GM21825 (cell line): ENCODE measurements around the gene LHX2.

ENCODE experiments used
- ATAC-seq: cut with Tn5 transposase; IDR thresholded peaks from one replicate; pipeline ENCODE4 v1.9.1; 2021; ENCODE audit warnings: mild to moderate bottlenecking, moderate library complexity; ENCODE audit not compliant: unreplicated experiment

LHX2 gene

DNA sequence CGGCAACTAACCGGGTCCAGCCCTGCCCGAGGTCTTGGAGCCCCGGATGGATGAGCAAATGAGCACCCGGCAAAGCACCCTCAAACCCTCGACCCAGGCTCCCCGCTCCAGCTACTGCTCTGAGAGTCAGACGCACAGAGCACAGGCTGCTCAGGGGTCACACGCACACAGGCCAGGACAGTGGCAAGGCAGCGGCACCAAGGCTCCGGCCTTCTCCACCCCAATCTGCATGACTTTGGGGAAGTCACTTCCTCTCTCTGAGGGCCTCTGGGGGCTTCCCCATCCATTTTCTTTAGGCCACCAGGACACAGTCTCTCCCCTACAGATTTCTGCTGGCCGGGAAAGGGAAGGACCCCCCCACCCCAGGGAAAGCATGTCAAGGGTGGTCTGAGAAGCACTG, 18.0 kb downstream of the LHX2 start:
- ATAC-seq = no peak

GRCh38 chr9:124030969-124031451, 19.4 kb downstream of the LHX2 start:
- no peak for ATAC-seq

DNA sequence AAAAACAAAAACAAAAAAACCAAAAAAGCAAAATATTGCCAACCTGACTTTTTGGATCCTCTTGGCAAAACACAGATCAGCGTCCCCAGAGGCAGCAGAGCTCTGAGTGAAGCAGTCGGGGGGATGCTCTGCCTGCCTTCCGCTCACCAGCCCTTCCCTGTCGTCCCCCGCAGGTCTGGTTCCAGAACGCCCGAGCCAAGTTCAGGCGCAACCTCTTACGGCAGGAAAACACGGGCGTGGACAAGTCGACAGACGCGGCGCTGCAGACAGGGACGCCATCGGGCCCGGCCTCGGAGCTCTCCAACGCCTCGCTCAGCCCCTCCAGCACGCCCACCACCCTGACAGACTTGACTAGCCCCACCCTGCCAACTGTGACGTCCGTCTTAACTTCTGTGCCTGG, 20.7 kb downstream of the LHX2 start:
- no peak for ATAC-seq

GRCh38 chr9:124033348-124033747, 21.8 kb downstream of the LHX2 start:
- no peak for ATAC-seq

DNA sequence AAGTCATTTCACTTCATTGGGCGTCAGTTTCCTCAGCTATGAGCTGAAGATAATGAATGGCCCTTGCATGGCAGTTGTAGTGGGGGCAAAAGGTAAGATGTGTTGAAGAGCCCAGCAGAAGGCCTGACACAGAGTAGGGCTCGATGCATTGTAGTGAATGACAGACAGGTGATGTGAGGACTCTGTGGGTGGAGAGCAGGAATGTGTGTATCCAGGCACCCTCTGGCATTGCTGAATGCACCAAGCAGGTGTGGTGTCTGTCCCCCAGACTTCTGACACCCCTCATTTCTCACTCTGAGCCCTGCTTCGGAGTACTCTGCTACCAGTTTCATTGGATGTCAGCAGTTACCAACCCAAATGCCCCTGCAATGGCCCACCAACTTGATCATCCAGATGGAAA, 22.4 kb downstream of the LHX2 start:
- no peak for ATAC-seq

DNA sequence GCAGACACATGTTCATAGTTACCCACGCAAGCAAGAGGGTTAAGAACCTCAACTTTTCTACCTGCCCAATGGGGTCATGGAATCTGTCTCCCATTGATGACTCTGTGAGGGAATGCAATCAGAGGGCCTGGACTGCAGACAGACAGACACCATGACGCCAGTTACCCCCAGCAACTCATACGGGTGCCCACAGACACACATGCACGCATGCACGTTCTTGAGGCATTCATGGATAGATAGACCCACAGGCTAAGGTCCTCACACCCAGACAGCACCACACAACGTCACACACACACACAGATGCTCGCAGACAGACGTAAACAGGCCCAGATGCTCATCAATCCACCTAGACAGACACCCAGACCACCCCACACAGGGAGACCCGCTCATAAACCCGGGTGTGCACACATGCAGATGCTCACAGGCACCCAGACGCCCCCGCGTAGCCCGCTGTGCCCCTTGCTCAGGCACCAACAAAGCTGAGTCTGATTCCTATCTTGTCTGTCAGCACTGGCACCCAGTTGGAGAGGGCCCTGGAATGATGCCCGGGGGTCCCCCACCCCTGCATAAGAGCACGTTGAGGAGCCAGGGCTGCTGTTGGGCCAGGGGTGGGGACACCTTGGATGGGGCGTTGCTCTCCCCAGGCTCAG, 23.6 kb downstream of the LHX2 start:
- ATAC-seq = no peak

DNA sequence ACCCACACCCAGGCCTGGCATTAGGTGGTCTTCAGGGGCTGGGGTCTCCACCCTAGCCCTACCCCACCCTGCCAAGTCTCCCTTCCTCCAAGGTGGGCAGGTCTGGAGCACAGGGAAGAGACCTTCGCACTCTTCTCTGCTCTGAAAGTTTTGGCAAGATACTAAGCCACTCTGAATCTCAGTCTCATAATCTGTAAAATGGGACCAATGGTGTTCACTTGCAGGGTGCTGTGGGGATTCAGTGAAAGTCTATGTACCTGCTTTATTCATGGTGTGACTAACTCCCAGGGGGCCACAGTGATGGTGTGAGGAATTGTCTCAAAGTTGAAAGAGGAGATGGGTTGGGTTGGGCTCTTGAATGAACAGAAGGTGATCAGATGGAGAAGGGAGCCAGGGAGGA, 25.0 kb downstream of the LHX2 start:
- ATAC-seq = no peak

- no peak for ATAC-seq
Measured at GRCh38 chr9:124037790-124038189, 26.2 kb downstream of the LHX2 start.

DNA sequence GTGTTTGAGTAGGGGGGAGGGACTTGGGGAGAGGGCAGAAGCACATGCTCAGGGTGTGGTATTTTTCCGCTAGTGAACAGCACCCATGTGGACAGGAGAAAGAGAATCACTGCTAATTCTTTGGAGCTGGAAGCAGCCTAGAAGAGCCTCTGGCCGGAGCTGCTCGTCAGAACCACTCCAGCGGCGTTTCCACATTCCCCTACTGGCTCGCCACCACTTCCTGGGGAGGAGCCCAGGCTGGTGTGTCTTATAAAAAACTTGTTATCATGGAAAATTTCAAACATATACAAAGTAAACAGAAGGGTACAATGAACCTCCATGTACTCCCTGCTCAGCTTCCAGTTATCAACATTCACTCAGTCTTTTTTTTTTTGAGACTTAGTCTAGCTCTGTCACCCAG, 26.7 kb downstream of the LHX2 start:
- no peak for ATAC-seq

DNA sequence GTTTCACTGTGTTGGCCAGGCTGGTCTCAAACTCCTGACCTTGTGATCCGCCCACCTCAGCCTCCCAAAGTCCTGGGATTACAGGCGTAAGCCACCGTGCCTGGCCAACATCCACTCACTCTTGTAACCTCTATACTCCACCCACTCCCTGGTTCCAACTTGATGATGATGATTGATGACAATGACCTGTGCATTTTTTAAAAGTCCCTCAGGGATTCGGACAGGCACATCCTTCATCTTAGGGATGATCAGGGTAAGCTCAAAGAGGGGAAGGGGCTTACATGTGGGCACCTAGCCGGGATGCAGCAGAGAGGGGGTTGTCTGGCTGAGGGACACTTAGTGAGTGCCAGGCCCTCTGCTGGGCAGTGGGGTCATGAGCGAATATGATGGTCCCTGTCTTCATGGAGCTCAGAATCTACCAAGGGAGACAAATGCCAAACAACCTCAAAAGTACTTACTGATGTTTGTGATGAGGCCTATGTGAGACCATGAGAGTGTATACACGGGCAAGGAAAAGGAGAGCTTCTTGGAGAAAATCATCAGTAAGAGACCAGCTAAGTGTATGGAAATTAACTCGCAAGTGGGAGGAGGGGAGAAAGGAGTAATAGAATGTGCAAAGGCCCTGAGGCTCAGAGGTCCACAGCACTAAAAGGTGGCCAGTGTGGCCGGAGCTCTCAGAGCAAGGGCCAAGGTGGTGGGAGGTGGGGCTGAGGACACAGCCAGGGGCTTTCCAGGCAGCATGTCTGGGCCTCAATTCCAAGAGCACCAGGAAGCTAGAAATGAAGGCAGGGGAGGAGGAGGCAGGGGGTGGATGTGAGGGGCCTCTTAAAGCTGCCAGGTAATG, 27.4 kb downstream of the LHX2 start:
- no peak for ATAC-seq

- ATAC-seq = no peak
Measured at GRCh38 chr9:124040186-124040931, 28.8 kb downstream of the LHX2 start.

- no peak for ATAC-seq
Measured at GRCh38 chr9:124040935-124041816, 29.6 kb downstream of the LHX2 start.

DNA sequence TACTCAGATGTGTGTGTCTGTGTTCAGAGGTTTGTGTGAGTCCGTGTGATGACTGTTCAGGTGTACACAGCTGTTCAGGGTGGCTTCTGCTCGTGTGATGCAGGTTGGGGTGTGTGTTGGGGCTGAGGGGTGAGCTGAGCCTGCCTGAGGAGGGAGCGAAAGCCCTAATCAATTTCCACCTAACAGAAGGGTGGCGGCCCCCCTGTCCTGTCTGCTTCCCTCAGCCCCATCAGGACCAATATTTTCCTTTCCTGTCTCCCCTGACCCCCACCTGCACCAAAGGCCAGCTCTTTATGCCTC, 30.2 kb downstream of the LHX2 start:
- ATAC-seq = no peak

GRCh38 chr9:124042201-124042721, 30.7 kb downstream of the LHX2 start:
- ATAC-seq = no peak

GRCh38 chr9:124044448-124044847, 32.9 kb downstream of the LHX2 start:
- no peak for ATAC-seq

- no peak for ATAC-seq
Measured at GRCh38 chr9:124045076-124045829, 33.7 kb downstream of the LHX2 start.

DNA sequence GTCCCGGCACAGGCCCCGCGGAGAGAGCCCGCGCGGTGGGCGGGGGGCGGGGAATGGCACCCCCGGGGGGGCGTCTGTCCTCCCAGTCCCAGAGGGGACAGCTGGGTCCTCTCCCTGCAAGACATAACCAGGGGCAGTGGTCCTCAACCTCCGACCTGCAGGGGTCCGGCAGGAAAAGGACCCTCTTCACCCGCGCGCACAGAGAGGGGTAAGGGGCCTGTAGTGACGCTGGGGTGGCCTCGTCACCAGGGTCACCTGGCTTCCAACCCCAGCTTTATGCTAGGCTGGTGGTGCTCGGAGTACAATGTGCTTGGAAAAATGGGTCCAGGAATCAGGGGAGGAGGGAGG, 34.2 kb downstream of the LHX2 start:
- no peak for ATAC-seq

- no peak for ATAC-seq
Measured at GRCh38 chr9:124046189-124046588, 34.6 kb downstream of the LHX2 start.

- no peak for ATAC-seq
Measured at GRCh38 chr9:124047251-124047672, 35.7 kb downstream of the LHX2 start.

DNA sequence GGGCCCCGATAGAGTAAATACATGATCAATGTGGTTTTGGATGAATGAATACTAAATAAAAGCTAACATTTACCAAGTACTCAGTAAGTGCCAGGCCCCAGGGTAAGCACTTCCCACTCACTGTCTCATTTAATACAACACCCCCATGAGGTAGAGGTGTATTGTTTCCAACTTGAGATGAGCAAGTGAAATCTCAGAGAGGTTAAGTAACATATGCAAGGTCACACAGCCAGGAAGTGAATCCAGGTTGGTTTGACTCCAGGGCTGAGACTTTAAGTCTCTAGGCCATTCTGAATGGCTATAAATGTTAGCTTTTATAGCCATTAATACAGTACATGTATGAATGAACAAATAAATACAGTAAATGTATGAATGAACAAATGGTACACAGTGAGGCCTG, 39.4 kb downstream of the LHX2 start:
- ATAC-seq = no peak
